Epidermal melanocyte (primary cell): ENCODE data around the gene WWOX.
"Not testable (repeated sequence)": the region's sequence is repeated elsewhere in the genome, so short reads cannot be mapped to it uniquely, and the experiment has no call there.

Experiments used
- DNase-seq: peaks from one replicate; pipeline ENCODE4 v3.0.0; 2011; ENCODE audit warnings: low spot score; ENCODE audit not compliant: insufficient read length

Gene WWOX

DNA sequence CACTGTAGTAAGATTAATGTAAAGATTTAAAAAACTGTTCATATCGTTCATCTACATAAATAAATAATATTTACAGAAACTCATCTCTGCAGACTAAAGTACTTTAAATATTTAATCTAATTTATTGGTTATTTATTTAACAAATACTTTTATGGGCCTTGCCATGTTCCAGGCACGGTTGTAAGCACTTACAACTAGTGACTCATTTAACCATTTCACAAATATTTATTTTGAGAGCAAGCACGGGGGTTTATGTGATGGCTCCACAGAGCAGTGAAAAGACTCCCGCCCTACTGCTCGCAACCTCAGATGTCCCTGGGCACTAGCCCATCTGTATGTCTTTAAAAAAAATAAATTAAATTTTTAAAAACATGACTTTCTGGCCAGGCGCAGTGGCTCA is 575.9 kb downstream of the WWOX start:
- DNase-seq, result no peak

DNA sequence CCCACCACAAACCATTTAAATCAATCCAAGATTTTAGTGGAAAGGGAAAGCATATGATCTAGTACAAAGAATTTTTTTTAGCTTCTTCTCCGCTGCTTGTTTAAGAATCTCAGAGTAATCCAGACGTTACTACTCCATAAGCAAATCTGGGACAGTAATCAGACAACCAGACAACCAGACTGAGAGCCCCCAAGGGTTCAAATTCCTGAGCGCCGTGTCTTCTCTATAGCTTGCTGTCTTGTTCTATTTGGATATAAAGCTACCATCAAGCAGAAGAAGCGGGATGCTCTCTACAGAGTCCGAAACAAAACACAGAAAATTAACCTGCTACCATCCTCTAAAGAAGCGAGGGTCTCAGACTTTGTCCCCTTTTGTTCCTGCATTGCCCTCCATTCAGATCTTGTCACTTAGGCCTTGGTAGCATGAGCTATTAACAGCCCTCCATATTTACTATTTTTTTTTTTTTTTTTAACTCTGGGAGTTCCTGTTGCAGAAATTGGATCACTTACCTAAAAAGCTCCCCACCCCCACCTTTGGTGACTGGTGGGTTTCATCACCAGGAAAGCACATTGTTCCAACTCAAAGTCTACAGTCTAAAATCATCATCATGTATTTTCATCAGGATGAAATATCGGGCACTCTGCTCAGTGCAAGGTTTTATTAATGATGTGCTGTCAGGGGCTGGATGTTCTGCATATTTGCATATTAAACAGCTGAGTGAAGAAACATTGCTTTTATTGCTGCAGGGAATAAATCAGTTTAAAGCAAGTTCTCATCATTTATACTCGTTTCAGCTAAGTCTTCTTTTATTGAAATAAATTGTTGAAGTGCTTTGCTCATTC is 576.7 kb downstream of the WWOX start:
- no peak for DNase-seq

DNA sequence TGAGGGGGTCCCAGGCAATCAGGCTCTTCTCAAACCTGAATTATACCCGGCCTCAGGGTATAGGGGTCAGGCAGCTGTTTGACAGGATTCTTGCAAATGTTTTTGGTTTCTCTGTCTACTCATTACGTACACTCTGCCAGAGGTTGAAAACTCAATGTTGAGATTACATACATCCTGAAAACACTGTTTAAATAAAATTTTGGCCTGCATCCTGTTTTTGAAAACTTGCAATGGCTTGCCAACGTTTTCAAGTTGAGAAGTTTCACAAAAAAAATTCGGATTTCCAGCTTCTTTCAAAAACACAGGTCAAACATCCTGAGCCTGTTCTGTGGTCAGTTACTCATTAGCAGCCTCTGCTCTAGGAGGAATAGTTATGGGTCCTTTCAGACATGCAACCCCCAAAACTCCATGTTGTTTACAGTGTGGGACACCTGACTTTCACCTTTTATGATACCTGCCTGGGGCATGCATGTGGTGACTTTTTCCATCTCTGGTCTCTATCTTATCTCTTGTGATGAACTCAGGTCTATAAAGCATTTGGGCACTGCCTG is 577.8 kb downstream of the WWOX start:
- no peak for DNase-seq

DNA sequence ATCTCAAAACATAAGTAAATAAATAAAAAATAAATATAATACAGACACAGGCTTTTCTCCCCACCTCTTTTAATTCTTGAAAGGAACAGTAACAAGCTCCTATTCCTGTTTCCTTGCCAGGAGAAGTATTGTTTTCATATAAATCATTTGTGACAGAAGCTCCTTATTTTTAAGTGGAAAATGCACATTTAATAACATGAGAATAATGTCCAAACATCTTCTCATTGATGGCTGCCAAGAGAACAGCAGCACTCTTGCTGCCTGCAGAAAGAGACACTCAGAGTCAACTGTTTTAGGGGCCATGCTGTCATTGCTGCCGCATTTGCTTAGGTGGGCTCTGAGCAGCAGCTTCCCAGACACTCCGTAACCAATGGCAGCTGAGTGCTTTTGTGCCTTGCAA is 580.1 kb downstream of the WWOX start:
- DNase-seq, result no peak

DNA sequence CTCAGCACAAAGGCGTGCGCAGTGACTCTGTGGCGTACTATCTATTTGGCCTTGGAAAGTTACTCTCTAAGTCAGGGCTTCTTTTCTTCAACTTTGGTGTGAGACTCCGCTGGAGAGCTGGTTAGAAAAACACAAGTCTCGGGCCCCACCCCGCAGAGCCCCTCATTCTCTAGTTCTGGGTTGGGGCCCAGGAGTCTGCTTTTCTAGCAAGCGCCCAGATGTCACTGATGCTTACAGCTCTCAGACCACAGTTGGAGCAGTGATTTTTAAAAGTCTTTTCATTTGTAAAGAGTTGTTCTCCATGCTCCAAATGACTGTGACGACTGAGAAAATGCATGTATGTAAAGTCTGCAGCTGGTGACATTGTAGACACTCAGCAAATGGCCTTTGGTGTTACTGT is 582.3 kb downstream of the WWOX start:
- no peak for DNase-seq

DNA sequence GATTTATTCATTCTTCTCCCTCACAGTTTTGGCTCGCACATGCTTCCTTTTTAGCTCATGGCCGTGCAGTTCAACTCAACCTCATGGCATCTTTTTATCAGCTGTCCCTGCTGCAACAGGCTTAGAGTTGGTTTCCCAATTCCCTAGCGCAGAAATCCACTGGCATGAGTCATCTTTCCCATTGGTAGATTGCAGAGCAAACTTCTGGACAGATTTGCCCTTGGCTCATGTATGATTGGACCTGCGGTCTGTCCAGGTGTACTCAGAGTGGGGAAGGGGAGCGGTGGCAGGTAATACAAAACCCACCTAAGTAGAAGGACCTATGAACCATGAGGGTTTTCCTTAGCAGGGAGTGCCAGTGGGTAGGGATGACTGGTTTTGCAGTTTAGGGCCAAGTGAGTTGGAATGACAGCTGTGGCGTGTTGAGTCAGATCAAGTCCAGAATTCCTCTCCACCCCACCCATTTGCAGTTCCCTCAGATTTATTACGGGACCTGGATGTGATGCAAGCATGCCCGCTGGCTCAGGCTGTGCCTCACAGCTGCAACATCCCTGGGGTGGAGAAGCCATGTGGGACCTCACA is 584.7 kb downstream of the WWOX start:
- peak; percentile 72 for DNase-seq

DNA sequence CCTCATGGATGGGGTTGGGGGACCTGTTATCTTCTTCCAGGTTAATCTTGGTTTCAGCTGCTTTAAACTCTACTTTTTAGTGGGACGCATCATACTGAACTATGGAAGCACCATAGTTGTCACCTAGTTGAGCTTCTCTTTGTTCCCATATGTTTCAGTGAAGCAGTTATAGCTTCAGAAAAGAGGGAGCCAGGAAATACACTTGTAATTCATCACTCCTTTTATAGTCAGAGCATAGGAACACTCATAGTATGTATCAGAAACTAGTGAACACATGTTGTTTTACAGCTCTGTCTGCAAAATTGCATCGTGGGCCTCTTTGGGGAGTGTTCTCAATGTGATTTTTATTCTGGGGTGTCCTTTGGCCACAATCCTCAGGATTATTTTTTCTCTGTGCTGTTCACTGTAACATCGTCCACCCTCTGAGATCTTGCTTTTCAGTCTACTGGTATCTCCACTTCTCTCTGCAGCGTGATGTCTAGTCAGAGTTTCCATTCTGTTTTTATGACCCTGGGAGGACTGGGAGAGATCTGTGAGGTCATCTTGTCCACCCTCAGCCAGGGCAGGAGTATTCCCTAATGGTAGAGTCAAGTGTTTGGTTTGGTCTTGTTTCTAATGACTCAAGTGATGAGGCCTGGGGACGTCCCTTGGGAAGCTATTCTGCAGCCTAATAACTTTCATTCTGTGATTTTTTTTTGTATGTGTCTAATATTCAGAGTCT is 585.4 kb downstream of the WWOX start:
- DNase-seq, result no peak

DNA sequence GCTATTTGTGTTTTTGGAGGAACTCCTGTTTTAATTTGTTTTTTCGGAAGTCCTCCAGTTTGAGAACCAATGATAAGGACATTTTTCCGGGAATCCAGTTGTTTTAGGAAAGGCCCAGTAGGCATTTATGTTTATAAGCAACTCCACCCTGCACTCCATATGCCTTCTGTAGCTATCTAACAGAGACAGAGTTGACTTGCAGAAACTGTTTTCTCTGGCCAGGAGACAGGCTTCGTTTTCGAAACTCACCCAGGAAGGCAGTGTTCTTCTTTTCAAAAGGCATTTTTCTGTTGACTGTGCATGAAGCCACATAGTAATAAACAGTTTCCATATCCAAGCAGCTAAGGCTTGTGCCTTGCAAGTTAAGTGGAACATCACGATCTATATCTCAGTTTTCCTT is 587.1 kb downstream of the WWOX start:
- no peak for DNase-seq

DNA sequence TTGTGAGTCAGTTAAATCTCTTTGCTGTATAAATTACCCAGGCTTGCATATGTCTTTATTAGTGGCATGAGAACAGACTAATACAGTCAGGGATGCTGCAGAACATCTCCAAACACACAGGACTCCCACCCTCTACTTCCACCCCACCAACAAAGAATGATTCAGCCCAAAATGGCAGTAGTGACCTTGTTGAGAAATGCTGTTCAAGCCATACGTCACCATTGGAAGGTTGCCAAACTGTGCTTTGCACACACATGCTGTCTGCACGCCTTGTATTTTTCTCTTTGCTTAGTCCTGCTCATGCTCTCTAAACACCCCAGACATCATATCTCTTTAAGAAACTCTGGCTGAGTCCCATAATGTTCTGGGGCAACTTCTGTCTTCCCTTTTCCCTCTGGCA is 589.6 kb downstream of the WWOX start:
- DNase-seq, result no peak

DNA sequence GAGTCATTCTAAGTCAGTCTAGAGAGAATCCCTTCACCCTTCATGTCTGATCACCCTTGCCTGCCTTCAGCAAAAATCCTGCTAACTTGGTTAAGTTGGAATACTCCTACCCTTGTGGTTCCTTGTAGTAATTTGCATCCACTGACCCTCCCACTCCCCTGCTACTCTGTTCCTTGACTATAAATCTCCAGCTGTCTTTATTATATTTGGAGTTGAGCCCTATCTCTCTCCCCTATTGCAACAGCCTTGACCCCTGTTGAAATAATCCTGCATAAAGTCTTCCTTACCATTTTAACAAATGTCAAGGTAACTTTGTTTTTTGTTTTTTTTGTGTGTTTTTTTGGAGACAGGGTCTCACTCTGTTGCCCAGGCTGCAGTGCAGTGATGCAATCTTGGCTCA is 590.1 kb downstream of the WWOX start:
- DNase-seq, result no peak

DNA sequence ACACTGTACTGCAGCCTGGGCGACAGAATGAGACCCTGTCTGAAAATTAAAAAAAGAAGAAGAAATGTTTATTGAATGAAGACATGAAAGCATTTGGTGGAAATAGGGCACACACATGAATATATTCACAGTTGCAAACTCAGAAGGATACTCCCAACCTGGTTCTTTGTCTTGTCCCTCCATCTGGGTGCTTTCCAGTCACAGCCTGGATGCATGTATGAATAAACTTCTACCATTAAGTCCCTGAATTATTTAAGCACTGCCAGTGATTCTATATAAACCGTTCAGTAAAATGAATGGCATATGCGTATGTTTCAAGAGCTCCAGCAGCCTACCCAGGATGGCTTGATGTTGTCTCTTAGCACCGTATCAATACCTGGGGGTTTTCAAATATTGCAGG is 591.1 kb downstream of the WWOX start:
- no peak for DNase-seq

DNA sequence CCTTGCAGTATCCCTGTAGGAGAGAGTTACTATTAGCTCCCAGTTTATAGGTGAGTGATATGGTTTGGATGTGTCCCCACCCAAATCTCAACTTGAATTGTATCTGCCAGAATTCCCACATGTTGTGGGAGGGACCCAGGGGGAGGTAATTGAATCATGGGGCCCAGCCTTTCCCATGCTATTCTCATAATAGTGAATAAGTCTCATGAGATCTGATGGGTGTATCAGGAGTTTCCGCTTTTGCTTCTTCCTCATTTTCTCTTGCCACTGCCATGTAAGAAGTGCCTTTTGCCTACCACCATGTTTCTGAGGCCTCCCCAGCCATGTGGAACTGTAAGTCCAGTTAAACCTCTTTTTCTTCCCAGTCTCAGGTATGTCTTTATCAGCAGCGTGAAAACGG is 592.3 kb downstream of the WWOX start:
- DNase-seq, result not testable (repeated sequence)

DNA sequence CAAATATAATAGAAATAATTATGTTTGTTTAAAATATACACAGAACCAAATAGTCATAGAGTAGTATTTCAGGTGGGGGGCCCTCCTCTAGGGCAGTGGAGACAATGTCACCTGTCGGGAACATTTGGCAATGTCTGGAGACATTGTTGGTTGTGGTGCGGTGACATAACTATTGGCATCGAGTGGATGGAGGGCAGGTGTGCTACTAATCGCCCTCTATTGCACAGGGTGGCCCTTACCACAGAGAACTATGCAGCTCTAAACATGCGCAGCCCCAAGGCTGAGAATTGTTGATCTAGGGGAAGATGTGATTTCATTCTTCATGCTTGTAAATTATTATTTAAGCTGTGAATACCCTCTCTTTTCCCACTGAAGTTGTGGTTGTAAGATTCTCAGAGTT is 594.0 kb downstream of the WWOX start:
- no peak for DNase-seq

DNA sequence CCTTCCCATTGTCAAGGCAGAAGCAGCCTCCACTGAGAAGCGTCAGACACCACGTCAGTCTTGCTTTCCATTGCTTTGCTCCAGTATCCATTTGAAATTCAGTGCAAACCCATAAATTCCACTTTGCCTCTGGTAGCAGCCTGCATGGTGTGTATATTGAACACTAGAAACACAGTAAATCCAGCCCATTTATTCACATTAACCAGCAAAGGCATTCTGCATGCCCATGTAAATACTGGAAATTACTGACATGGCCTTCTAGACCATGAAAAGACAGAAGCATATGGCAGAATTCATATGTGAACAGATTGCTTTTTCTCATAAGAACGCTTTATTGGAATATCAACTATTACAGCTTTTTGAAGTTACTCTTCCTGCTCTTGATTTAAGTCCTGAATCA is 595.0 kb downstream of the WWOX start:
- DNase-seq, result no peak

DNA sequence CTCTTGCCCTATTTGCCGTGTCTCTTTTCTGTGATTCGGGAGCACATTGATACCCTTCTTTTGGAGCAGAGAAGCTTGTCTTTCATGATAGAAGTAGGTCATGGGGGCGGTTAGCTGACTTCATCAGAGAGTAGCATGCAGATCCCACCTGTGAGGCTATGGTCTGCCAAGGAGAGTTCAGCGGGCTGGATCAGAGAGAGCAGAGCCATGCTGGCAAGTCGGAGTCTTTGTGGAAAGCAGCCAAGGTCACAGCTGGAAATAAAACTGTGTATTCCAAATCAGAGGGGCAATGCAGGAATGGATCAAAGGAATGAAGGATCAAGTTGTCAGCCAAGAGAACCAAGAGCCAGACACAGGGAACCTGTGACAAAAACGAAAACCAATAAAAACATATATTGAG is 595.9 kb downstream of the WWOX start:
- no peak for DNase-seq

DNA sequence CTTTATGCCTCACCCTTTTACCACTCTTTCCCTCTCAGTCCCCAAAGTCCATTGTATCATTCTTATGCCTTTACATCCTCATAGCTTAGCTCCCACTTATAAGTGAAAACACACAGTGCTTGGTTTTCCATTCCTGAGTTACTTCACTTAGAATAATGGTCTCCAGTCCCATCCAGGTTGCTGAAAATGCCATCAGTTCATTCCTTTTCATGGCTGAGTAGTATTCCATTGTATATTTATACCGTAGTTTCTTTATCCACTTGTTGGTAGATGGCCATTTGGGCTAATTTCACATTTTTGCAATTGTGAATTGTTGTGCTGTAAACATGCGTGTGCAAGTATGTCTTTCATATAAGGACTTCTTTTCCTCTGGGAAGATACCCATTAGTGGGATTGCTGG is 597.3 kb downstream of the WWOX start:
- DNase-seq, result no peak

DNA sequence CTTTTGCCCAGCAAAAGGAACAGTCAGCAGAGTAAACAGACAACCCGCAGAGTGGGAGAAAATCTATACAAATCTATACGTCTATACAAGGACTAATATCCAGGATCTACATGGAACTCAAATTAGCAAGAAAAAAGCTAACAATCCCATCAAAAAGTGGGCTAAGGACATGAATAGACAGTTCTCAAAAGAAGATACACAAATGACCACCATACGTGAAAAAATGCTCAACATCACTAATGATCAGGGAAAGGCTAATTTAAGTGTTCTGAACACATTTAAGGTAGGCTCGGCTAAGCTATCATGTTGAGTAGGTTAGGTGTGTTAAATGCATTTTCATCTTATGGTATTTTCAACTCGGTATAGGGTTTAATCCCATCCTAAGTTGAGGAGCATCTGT is 598.0 kb downstream of the WWOX start:
- no peak for DNase-seq

DNA sequence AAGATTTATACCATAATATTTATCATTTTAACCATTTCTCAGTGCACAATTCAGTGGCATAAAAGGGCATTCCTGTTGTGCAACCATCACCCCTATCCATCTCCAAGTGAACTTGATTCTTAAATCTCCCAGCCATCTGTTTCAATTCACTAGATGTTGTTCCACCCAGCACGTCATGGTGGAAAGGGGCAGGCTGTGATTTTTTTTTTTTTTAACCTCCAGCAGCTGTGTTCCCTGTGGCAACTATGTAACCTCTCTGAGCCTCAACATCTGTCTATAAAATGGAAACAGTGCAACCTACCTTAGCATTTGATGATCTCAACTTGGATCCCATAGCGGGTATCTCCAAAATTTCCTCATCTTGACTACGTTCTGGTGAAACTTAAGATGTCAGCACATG is 604.5 kb downstream of the WWOX start:
- no peak for DNase-seq

DNA sequence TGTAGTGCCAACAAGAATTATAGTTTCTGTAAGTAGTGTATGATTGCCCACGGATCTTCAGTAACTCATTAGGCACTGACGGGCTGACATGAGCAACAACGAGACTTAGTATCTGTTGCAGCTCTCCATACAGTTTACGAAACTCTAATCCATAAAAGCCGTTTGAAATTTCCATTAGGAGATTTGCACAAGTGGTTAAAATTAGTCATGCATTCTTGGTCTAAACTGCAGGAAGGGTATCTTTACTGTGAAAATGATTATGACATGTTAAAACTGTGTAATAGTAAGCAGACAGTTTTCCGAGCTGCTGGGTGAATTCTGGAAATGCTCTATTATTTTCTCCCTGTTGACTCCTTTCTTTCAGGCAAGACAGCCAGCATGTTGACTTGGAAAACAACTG is 605.0 kb downstream of the WWOX start:
- DNase-seq, result no peak

DNA sequence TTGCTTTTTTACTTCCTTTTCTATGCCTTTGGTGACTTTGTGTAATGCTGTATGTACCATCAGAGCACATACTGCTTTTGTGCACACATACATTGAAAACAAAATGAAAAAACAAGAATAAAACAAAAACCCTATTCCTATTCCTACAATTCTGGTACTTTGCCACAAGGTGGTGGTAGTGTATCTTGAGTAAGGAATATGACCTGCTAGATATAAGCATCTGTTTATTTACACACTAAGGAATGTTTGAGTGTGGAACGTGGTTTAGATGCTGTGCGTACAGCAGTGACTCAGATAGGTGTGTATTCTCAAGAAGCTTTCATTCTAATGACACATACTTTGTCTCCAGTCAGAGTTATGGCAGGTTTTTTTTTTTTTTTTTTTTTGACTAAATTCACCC is 606.2 kb downstream of the WWOX start:
- no peak for DNase-seq

DNA sequence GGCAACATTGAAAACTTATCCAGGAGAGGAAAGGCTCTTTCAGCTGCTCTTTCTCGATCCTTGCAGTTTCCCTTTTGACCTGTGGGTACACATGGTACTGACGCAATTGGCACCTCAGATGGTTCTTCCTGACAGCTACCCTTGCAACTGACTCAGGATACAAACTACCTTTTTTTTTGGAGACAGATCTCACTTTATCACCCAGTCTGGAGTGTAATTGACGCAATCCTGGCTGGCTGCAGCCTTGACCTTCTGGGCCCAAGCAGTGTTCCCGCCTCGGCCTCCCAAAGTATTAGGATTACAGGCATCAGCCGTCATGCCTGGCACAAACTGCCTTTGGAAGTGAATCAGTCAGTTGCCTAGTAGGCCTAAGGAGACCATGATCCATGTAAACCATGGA is 607.2 kb downstream of the WWOX start:
- no peak for DNase-seq

DNA sequence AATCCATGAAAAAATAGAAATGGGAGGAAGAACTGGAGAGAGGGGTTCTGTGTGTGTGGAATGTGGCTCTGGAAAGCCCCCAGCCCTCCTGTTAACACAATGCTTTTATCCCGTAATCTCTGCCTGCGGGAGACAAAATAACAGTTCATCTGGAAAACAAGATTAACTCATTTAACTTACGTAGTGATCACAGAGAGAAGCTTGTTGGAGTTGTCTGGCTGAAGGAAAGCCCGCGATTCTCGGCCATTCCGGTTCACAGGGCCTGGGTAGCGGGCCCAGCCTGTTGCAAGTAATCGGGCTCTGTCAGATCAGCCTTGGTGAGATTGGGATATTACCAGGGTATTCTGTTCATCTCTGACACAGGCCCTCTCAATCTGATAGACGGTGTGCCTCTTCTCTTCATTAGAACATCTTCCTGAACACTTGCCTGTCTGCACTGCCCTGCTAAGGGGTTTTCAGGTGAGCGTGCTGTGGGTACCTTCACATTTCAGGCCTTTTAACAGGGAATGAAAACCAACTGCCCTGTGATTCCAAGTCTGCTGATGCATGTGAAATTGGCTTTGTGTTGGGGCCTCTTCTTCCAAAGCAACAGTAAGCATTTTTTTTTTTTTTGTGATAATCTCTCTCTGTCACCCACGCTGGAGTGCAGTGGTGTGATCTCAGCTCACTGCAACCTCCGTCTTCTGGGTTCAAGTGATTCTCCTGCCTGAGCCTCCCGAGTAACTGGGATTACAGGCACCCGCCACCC is 609.9 kb downstream of the WWOX start:
- DNase-seq, result no peak
